ENCODE data around the gene PPP2R5C. TPM values are rescaled to one million over a fixed set of nuclear protein-coding genes. Genes with fewer than 3 reads are reported as not detected.

PPP2R5C gene
- total RNA-seq, 1 experiment from 2014 or later: 93.0 TPM

- H3K4me3 Mint-ChIP-seq: no peak overlapping the region
- no peak overlapping the region for H2AFZ ChIP-seq (ENCODE audit: low read length)
- no peak overlapping the region for H2BK20ac ChIP-seq (ENCODE audit: low read depth, low read length, poor library complexity, severe bottlenecking)
- no peaks in the 10 kb centered on the region for H3K27me3 ChIP-seq (ENCODE audit: insufficient read depth, low read length)
- no peak for DNase-seq
- no peak overlapping the region for H4K8ac ChIP-seq (replicated peaks; ENCODE audit: insufficient read length, low read depth, low read length)
- H4K20me1 ChIP-seq (ENCODE audit: control insufficient read depth, insufficient read depth, insufficient read length): no peaks in the 10 kb centered on the region
- H3K23me2 ChIP-seq (ENCODE audit: insufficient read length, low read depth, low read length, poor library complexity, severe bottlenecking): no peaks in the 10 kb centered on the region
- H2AK5ac ChIP-seq (ENCODE audit: insufficient read length, low read length): no peak overlapping the region
- whole genome bisulfite sequencing (ENCODE audit: extremely low coverage, insufficient read length, low lambda C conversion rate): no CpG with 5 or more reads among the region's 8 CpGs
- no peak overlapping the region for H4K91ac ChIP-seq (ENCODE audit: insufficient read length, low read depth, low read length)
- H2BK5ac ChIP-seq (ENCODE audit: insufficient read length, low read length): no peak overlapping the region
- H3K79me2 ChIP-seq (ENCODE audit: insufficient read depth, low read length): no peaks in the 10 kb centered on the region
- no peak overlapping the region for H2BK120ac ChIP-seq (ENCODE audit: low read depth, low read length, poor library complexity, severe bottlenecking)
- no peaks in the 10 kb centered on the region for H3K9me3 ChIP-seq (ENCODE audit: control insufficient read depth, low read depth, low read length)
- H3K18ac ChIP-seq (ENCODE audit: insufficient read length, low read depth, low read length): no peak overlapping the region
- no peak overlapping the region for H4K5ac ChIP-seq (ENCODE audit: insufficient read length, low read depth, low read length)
- H3T11ph ChIP-seq (ENCODE audit: low read length): no peak overlapping the region
- peaks cover 4% of the 10 kb centered on the region; the same call in 1 of the 2 replicates for H3K4me1 ChIP-seq (ENCODE audit: insufficient read depth, low read length)
- peaks cover 29 to 35% of the 10 kb centered on the region in 2 experiments for H3K4me1 Mint-ChIP-seq
- no peak overlapping the region for H3K4me2 ChIP-seq (ENCODE audit: insufficient read depth, insufficient read length, low read length)
- no peak overlapping the region for H3K14ac ChIP-seq (ENCODE audit: insufficient read depth, low read length)
- peaks cover 3 to 27% (median 27%) of the 10 kb centered on the region in 3 experiments for H3K36me3 Mint-ChIP-seq (ENCODE audit: insufficient read depth in 1 of 3, low read depth in 3 of 3)
- no peaks in the 10 kb centered on the region for H3K79me1 ChIP-seq (ENCODE audit: insufficient read depth, low read depth, low read length, poor library complexity, severe bottlenecking)
- no peak overlapping the region for H3K9ac ChIP-seq (ENCODE audit: extremely low read depth, insufficient read length, low read length)
- TF ChIP-seq CTCF (conservative IDR thresholded peaks at IDR 0.05): no peak
- H3K27me3 Mint-ChIP-seq (ENCODE audit: low read depth): no peaks in the 10 kb centered on the region; the same call in 1 of the 2 replicates
- no peak overlapping the region for H2BK12ac ChIP-seq (ENCODE audit: insufficient read length, low read depth, low read length)
- H3K4ac ChIP-seq (ENCODE audit: low read depth, low read length): no peak overlapping the region
- no peak overlapping the region for H3K23ac ChIP-seq (ENCODE audit: insufficient read length, low read depth, low read length)
- H3K27ac Mint-ChIP-seq: peak overlapping the region in 1 of 3 experiments; percentile 21; a peak in 2 of 7 replicates
- H3K9me3 Mint-ChIP-seq: no peaks in the 10 kb centered on the region
- no peak overlapping the region for H3K27ac ChIP-seq (ENCODE audit: insufficient read length, low read depth, low read length)
- no peak overlapping the region for H3K56ac ChIP-seq (ENCODE audit: insufficient read length, low read depth, low read length)
- H2BK15ac ChIP-seq (ENCODE audit: low read depth, low read length): no peak overlapping the region
Observed at GRCh38 chr14:101914083-101914482, 152.6 kb downstream of the PPP2R5C start.
